Hepatocyte (in vitro differentiated cells): ENCODE measurements around the gene DEAF1.

ENCODE experiments used
- EZH2 ChIP-seq: fragments of 200-600 bp; sonication (generic); IDR thresholded peaks from 2 replicates; pipeline ENCODE4 v1.6.1; 2016; ENCODE audit warnings: antibody characterized with exemption, mild to moderate bottlenecking, borderline replicate concordance
- EZH2phosphoT487 ChIP-seq: fragments of 200-600 bp; sonication (generic); IDR thresholded peaks from one replicate; pipeline ENCODE4 v1.6.1; 2018; ENCODE audit warnings: antibody characterized with exemption, mild to moderate bottlenecking, low read depth, moderate library complexity; ENCODE audit not compliant: unreplicated experiment, severe bottlenecking
- TF ChIP-seq, protein P1 (sequence below): fragments of 200-600 bp; sonication (generic); IDR thresholded peaks from 2 replicates; pipeline ENCODE4 v1.5.1; 2016; ENCODE audit warnings: antibody characterized with exemption, mild to moderate bottlenecking; ENCODE audit not compliant: poor library complexity

DNA sequence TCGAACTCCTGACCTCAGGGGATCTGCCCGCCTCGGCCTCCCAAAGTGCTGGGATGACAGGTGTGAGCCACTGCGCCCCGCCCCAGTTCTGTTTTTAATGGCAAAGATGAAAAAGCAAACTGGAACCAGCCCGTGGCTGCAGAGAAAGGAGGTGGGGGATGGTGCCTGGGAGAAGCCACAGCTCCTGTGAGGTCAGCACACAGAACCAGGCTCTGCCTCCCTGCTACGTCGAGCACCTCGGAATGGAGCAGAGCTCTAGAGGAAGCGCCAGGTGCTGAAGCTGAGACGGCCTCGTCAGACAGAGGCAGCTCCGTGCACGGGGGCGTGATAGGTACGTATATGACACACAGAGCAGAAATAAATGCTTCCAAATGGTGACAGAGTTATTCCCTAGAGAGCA lies 49.5 kb downstream of the DEAF1 start:
- TF ChIP-seq, protein P1, sequence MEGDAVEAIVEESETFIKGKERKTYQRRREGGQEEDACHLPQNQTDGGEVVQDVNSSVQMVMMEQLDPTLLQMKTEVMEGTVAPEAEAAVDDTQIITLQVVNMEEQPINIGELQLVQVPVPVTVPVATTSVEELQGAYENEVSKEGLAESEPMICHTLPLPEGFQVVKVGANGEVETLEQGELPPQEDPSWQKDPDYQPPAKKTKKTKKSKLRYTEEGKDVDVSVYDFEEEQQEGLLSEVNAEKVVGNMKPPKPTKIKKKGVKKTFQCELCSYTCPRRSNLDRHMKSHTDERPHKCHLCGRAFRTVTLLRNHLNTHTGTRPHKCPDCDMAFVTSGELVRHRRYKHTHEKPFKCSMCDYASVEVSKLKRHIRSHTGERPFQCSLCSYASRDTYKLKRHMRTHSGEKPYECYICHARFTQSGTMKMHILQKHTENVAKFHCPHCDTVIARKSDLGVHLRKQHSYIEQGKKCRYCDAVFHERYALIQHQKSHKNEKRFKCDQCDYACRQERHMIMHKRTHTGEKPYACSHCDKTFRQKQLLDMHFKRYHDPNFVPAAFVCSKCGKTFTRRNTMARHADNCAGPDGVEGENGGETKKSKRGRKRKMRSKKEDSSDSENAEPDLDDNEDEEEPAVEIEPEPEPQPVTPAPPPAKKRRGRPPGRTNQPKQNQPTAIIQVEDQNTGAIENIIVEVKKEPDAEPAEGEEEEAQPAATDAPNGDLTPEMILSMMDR, result no peak
- TF ChIP-seq EZH2 (no peak), EZH2phosphoT487 (no peak)
